B cell (primary cell): ENCODE data around the gene SEH1L. TPM values are rescaled to one million over a fixed set of nuclear protein-coding genes. Genes with fewer than 3 reads are reported as not detected.

ENCODE experiments used
- ATAC-seq: fragments of 200-7000 bp; cut with Tn5 transposase; one replicate; pipeline ENCODE4 v1.10.0; 2021; ENCODE audit warnings: low read depth, mild to moderate bottlenecking, moderate number of reproducible peaks, moderate library complexity
- CTCF ChIA-PET: fragments of 350-600 bp; sonication (Branson Sonifier 250); formaldehyde crosslinking; loops from one replicate; lab custom pipeline; 2021; ENCODE audit warnings: antibody characterized with exemption, inconsistent platforms; lab: Charles Lee
- POLR2A ChIA-PET: fragments of 350-600 bp; sonication (Branson Sonifier 250); formaldehyde crosslinking; loops from one replicate; lab custom pipeline; 2021; ENCODE audit warnings: antibody characterized with exemption; lab: Charles Lee
- DNase-seq: peaks from one replicate; pipeline ENCODE4 v3.0.0; 2013
- H2AFZ ChIP-seq: 2 replicates; pipeline ENCODE4 v1.6.1; 2012; ENCODE audit warnings: mild to moderate bottlenecking, low read depth, low read length; ENCODE audit not compliant: insufficient read depth, poor library complexity, severe bottlenecking
- H3K27ac ChIP-seq, 2 donors: 1 replicate in 1 of 2; 2 replicates in 1 of 2; pipeline ENCODE4 v1.5.1; 2012 to 2013; ENCODE audit warnings: low read length in 2 of 2, mild to moderate bottlenecking in 2 of 2, moderate library complexity in 1 of 2
- H3K27me3 ChIP-seq, 4 experiments: fragments of 200-600 bp in 1 of 4; sonication (generic) in 1 of 4; replicated peaks in 1 of 4; 1 replicate in 2 of 4; 2 replicates in 2 of 4; pipeline versions ENCODE4 v1.6.1 to v1.7.0; 2013 to 2016; ENCODE audit warnings: low read length in 3 of 4, mild to moderate bottlenecking in 2 of 4, mixed read lengths in 1 of 4, moderate library complexity in 1 of 4; ENCODE audit not compliant: insufficient read depth in 4 of 4, control insufficient read depth in 3 of 4; ENCODE audit errors: control extremely low read depth in 1 of 4
- H3K36me3 ChIP-seq, 2 experiments: replicated peaks in 1 of 2; 1 replicate in 1 of 2; 2 replicates in 1 of 2; pipeline versions ENCODE4 v1.6.1 to v1.7.1; 2013; ENCODE audit warnings: low read length in 1 of 2; ENCODE audit not compliant: insufficient read depth in 2 of 2, control insufficient read depth in 1 of 2; ENCODE audit errors: control extremely low read depth in 1 of 2, extremely low read depth in 1 of 2
- H3K4me1 ChIP-seq, 2 donors: fragments of 200-600 bp in 1 of 2; sonication (generic) in 1 of 2; 1 replicate in 1 of 2; 2 replicates in 1 of 2; pipeline versions ENCODE4 v1.5.1 to v1.6.1; 2013 to 2017; ENCODE audit warnings: low read length in 2 of 2; ENCODE audit not compliant: control insufficient read depth in 2 of 2, insufficient read depth in 2 of 2
- H3K4me2 ChIP-seq: replicated peaks from 2 replicates; pipeline ENCODE3; 2012; ENCODE audit warnings: mild to moderate bottlenecking, low read depth, low read length; ENCODE audit not compliant: poor library complexity, severe bottlenecking
- H3K4me3 ChIP-seq, 5 experiments: fragments of 200-600 bp in 1 of 5; sonication (generic) in 1 of 5; 1 replicate in 3 of 5; 2 replicates in 2 of 5; pipeline versions ENCODE4 v1.5.1 to v1.7.0; 2011 to 2016; ENCODE audit warnings: low read length in 4 of 5, mild to moderate bottlenecking in 4 of 5, low read depth in 2 of 5, control low read depth in 1 of 5, moderate library complexity in 1 of 5; ENCODE audit not compliant: insufficient read depth in 1 of 5; ENCODE audit errors: control extremely low read depth in 1 of 5, extremely low read depth in 1 of 5
- H3K79me2 ChIP-seq: fragments of 200-600 bp; sonication (generic); one replicate; pipeline ENCODE4 v1.6.0; 2016; ENCODE audit warnings: low read length; ENCODE audit not compliant: control insufficient read depth, insufficient read depth
- H3K9ac ChIP-seq: fragments of 200-600 bp; sonication (generic); 2 replicates; pipeline ENCODE4 v1.6.1; 2017; ENCODE audit warnings: mild to moderate bottlenecking, low read length, moderate library complexity
- H3K9me3 ChIP-seq, 3 donors: one replicate each; pipeline versions ENCODE4 v1.6.1 to v1.7.1; 2013; ENCODE audit warnings: low read length in 2 of 3; ENCODE audit not compliant: control insufficient read depth in 2 of 3, insufficient read depth in 1 of 3; ENCODE audit errors: control extremely low read depth in 1 of 3
- H4K20me1 ChIP-seq: 2 replicates; pipeline ENCODE4 v1.6.0; 2012; ENCODE audit warnings: mild to moderate bottlenecking, low read length; ENCODE audit not compliant: insufficient read depth, control insufficient read depth, poor library complexity, severe bottlenecking
- H3K27ac Mint-ChIP-seq: one replicate; pipeline ENCODE4 v1.8.0; 2021; ENCODE audit warnings: mixed read lengths
- H3K27me3 Mint-ChIP-seq: one replicate; pipeline ENCODE4 v1.8.0; 2021; ENCODE audit warnings: mixed read lengths
- H3K4me1 Mint-ChIP-seq: one replicate; pipeline ENCODE4 v1.8.0; 2021; ENCODE audit warnings: mixed read lengths
- H3K4me3 Mint-ChIP-seq: one replicate; pipeline ENCODE4 v1.8.0; 2021; ENCODE audit warnings: mixed read lengths
- H3K9me3 Mint-ChIP-seq: one replicate; pipeline ENCODE4 v1.8.0; 2022; ENCODE audit warnings: mixed read lengths; ENCODE audit not compliant: insufficient read depth
- CTCF ChIP-seq: fragments of 200-600 bp; IDR thresholded peaks from one replicate; pipeline ENCODE4 v1.8.0; 2022; ENCODE audit warnings: antibody characterized with exemption, mild to moderate bottlenecking
- EZH2 ChIP-seq: IDR thresholded peaks from 2 replicates; pipeline ENCODE4 v1.6.1; 2012; ENCODE audit warnings: borderline replicate concordance, low read depth, mild to moderate bottlenecking, moderate library complexity, low read length; ENCODE audit not compliant: insufficient read depth, poor library complexity, severe bottlenecking
- WGBS: methylation state at CpG from one replicate; pipeline ENCODE4 v1.1.5; 2013; ENCODE audit warnings: missing lambda C conversion rate; ENCODE audit not compliant: insufficient coverage; 5-methylcytosine and 5-hydroxymethylcytosine counted together
- intact Hi-C: fragments of 100-400 bp; cut with micrococcal nuclease; formaldehyde crosslinking; loops from one replicate; pipeline ENCODE4 v1.10.0; 2022
- polyA plus RNA-seq: library from polyadenylated mRNA; depleted of rRNA; stranded (reverse); fragments of >200 nt; gene quantifications from 2 replicates; pipeline ENCODE4 v1.2.3, GENCODE V29; 2012
- total RNA-seq, 2 donors: library from RNA; stranded (reverse); fragments of 120-200 nt in 1 of 2; gene quantifications; 1 replicate in 1 of 2; 2 replicates in 1 of 2; pipeline versions ENCODE4 v1.2.3 to v1.2.4, GENCODE V29; 2013 to 2022

The SEH1L gene
- total and polyA plus RNA-seq, 2 donors (not counting 1 experiment from before 2014, with no cell fraction given) = 8.7 to 46.4 TPM

DNA sequence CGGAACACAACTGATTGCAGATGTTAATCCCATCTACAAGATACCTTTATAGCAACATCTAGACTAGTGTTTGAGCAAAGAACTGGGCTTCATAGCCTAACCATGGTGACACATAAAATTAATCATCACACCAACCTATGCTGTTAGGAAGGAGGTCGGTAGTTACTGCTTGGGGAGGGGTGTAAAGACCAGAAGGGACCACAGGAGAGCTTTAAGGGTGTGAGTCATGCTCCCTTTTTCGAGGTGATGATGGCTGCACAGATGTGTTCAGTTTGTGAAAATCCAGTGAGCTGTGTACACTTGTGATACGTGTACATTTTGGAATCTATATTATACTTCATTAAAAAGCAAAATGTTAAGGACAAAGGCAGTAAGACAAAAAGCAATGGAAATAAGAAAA, 4.6 kb upstream of the SEH1L start:
- no peak overlapping the region for H3K27ac ChIP-seq
- no CpG with 5 or more reads among the region's 4 CpGs for WGBS
- no peaks in the 10 kb centered on the region for H3K79me2 ChIP-seq
- ChIA-PET POLR2A (no interaction called here), CTCF (interaction anchor here (2.4 to 2.5 kb wide), 2 partner anchors 9 to 219 kb away, joined by 9 to 18 read pairs; no protein-coding TSS in a partner anchor)
- no peak overlapping the region for H3K9ac ChIP-seq
- Mint-ChIP-seq H3K4me1 (peaks cover 13% of the 10 kb centered on the region), H3K4me3 (no peak overlapping the region), H3K27me3 (no peaks in the 10 kb centered on the region), H3K9me3 (no peaks in the 10 kb centered on the region), H3K27ac (no peak overlapping the region)
- H3K4me2 ChIP-seq = no peak overlapping the region
- no peak overlapping the region for H3K4me3 ChIP-seq
- DNase-seq (no peak), ATAC-seq (no peak)
- H2AFZ ChIP-seq = no peak overlapping the region
- no peaks in the 10 kb centered on the region for H3K9me3 ChIP-seq
- no peaks in the 10 kb centered on the region for H3K27me3 ChIP-seq
- TF ChIP-seq CTCF (no peak), EZH2 (no peak)
- intact Hi-C loops = no loop called here
- H3K4me1 ChIP-seq = peaks cover 5 to 9% of the 10 kb centered on the region in 2 donors
- no peaks in the 10 kb centered on the region for H3K36me3 ChIP-seq
- H4K20me1 ChIP-seq = no peaks in the 10 kb centered on the region

- WGBS = 96% methylated on average over 2 of the region's 4 CpGs
- no peak overlapping the region for H3K9ac ChIP-seq
- no peak overlapping the region for H3K27ac Mint-ChIP-seq
Observed at GRCh38 chr18:12944709-12945108, 3.1 kb upstream of the SEH1L start.

More at GRCh38 chr18:12944709-12945108, 3.1 kb upstream of the SEH1L start:
- no peak for TF ChIP-seq EZH2
- TF ChIP-seq CTCF = no peak
- Histone ChIP-seq H4K20me1 (peaks cover 9% of the 10 kb centered on the region), H3K4me3 (no peak overlapping the region), H3K27ac (no peak overlapping the region), H2AFZ (no peak overlapping the region), H3K4me1 (peaks cover 5 to 18% of the 10 kb centered on the region in 2 donors), H3K36me3 (no peaks in the 10 kb centered on the region), H3K79me2 (peaks cover 2% of the 10 kb centered on the region), H3K9me3 (no peaks in the 10 kb centered on the region), H3K4me2 (no peak overlapping the region), H3K27me3 (no peaks in the 10 kb centered on the region)
- ChIA-PET CTCF (interaction anchor here (1.0 to 2.5 kb wide), 4 partner anchors 10 to 550 kb away, joined by 3 to 18 read pairs (median 6); no protein-coding TSS in a partner anchor), POLR2A (no interaction called here)
- Mint-ChIP-seq H3K4me3 (no peak overlapping the region), H3K9me3 (no peaks in the 10 kb centered on the region), H3K4me1 (peaks cover 18% of the 10 kb centered on the region), H3K27me3 (no peaks in the 10 kb centered on the region)
- DNase-seq = no peak
- no peak for ATAC-seq
- intact Hi-C loops = loop anchor here (5.0 kb wide), 1 partner anchor 962 kb away; the partner anchor contains the start of gene IMPA2
